Stimulated activated CD4-positive, alpha-beta T cell treated with anti-CD3 and anti-CD28 coated beads, Interleukin-12 subunit alpha, Interleukin-12 subunit beta, amount 100 ng/mL, for 4 hours (primary cell): ENCODE results near the gene KRT16.
A peak's percentile ranks its signal among the peaks of the same experiment; 100 is the strongest.
"Not testable (repeated sequence)": the region's sequence is repeated elsewhere in the genome, so short reads cannot be mapped to it uniquely, and the experiment has no call there.

Experiments
- DNase-seq: peaks from one replicate; pipeline ENCODE4 v3.0.0-alpha.2; 2020

The KRT16 gene

DNA sequence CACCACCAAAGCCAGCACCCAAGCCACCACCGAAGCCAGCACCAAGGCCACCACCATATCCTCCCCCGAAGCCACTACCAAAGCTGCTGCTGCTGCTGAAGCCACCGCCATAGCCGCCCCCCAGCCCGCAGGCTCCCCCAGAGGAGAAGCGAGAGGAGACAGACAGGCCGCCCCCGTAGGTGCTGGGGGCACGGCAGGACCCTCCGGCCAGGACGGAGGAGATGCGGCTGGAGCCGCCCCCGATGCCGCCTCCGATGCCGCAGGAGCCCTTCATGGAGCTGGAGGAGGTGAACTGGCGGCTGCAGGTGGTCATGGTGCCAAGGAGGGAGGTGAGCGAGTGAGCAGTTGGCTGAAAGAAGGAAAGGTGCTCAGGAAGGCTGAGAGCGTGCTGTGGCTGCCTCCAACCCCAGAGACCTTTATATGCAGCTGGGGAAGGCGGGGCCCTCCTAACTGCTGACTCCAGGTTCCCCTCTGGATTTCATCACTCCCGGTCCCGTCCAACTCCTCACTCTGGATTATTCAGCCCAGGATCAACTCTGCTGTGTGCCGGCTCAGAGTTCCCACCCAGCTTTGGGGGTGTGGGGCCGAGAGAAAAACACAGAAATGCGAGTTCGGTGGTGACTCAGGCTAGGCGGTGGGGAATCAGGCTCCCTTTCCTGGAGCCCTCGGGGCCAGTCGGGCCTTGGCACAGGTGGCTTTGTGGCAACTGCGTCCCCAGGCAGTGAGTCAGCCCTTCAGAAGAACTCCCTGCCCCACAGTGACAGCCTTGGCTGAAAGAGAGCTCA lies at the start of gene KRT16:
Gene KRT16 (minus strand): TSS at position 392 of the 785 bp plus-strand sequence. CDS start 79 bp downstream, at position 313.
- DNase-seq = not testable (repeated sequence)

- no peak for DNase-seq
Observed at GRCh38 chr17:41660221-41660711, 47.7 kb upstream of the KRT16 start.

GRCh38 chr17:41659427-41660212 lies 47.1 kb upstream of the KRT16 start:
- DNase-seq = no peak

DNA sequence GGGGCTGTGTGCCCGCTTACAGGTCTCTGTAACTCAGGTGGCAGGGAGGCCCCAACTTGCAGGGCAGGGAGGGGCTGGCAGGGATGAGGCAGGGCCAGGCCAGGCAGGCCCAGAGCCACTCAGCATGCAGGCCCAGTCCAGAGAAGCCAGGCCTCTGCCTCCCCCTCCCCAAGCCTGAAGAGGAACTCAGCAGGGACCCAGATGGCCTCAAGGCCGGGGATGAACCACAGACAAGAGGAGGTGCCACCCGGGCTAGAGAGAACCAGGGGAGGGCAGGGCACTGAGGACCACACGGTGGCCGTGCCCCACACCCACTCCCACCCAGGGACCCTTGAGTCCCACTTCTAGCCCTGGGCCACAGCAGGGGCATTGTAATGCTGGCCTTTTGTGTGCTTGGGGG lies 46.3 kb upstream of the KRT16 start:
- no peak for DNase-seq

DNA sequence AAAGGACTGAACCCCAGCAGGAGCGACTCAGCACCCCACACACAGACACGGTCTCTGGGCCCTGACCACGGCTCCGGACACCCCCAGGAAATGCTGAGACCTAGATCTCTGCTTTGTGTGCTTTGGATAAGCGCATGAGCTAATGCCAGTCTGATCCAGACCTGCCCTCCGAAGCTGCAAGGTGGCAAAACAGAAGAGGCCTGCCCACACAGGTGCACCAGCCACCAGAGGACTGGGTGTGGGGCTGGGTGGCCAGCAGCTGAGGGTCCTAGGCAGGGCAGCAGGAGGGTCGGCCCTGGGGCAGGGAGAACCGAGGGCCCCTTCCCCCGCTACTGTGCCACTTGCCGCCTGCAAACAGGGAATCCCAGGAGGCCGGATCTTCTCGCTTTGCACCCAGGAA lies 45.4 kb upstream of the KRT16 start:
- DNase-seq = no peak

DNA sequence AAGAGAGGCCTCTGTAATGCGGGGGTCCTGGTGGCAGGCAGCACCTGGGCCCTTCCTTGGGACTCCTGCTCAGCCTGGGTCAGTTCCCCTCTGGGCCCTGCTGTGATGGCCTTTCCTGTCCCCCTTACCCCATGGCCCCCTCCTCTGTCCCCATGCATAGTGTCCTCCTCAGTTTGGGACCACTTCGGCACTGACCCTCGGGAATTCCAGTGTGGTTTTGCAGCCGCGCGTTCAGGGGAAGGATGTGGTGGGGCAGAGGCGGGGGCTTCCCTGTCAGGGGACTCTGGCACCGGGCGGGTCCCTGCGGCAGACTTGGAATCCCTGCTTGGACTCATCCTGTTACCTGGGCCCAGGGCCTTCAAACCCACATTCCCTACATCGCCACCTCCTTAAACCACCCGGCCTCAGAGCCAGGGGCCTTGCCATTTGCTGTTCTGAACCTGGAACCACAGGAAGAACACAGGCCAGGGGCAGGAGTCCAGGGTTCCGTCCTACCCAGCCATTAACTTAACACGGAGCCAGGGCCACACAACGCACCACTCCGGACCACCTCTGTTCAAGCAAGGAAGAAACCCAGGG lies 44.7 kb upstream of the KRT16 start:
- DNase-seq = no peak

GRCh38 chr17:41656249-41657023 lies 43.9 kb upstream of the KRT16 start:
- DNase-seq = no peak

DNA sequence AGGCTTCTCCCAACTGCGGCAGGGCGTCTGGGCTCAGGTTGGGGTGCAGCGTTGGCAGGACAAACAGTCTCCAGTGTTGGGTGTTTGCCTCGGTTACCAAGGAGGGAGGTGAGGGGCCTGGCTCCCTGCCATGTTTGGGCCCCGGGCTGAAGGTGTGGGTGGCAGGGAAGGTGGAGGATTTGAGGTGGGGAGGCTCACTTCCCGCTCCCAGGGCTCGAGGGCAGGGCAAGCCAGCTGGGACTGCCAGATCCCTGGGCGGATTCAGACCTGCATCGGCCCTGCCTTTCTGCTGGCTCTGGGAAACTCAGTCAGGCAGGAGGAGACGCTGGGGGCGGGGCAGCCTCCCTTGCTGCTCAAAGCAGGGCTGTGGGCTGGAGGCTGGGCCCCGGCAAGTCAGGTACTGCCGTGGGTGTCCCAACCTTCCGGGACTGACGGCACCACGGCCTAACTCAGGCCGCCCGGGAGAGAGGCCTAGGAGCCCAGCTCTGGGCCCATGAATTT lies 43.1 kb upstream of the KRT16 start:
- no peak for DNase-seq

DNA sequence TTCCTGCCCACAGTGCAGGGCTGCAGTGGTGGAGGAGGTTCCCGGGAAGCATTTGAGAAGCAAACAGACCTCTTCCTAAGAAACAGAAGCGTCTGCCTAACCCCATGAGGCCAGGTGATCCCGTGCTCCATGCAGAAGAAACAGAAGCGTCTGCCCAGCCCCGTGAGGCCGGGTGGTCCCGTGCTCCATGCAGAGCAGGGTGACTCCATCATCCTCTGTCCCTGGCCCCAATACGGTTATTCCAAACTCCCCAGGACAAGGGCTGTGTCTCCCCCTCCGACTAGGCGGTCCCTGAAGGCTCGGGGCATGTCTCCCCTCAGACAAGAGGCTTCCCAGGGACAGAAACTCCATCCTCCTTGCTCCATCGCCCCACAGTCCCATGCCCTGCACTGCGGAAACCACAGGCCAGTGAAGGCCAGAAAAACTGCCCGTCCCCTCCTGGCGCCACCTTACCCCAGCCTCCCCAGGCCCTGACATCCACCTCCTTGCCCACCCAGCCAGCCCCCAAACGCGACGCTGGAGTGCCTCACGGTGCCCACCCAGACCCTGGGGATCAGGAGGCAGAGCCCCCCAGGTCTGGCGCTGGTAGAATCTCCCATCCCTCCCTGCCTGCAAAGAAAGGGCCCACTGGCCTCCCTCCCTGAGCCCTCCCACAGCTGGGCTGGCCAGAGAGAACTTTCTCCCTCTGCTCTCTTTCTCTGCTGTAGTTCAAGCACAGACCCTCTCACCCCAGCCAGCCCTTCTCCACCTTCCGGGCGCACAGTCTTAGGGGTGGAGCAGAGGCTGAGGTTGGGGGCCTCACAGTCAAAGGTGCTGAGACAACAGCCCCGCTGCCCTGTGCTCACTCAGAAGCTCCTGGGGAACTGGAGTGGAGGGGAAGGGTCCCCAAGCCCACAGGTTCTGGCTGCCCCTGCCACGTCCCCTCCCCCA lies 42.4 kb upstream of the KRT16 start:
- no peak for DNase-seq

- no peak for DNase-seq
Observed at GRCh38 chr17:41653892-41654677, 41.5 kb upstream of the KRT16 start.

- no peak for DNase-seq
Observed at GRCh38 chr17:41653421-41653820, 40.9 kb upstream of the KRT16 start.

GRCh38 chr17:41652461-41652970 lies 39.9 kb upstream of the KRT16 start:
- DNase-seq = no peak

DNA sequence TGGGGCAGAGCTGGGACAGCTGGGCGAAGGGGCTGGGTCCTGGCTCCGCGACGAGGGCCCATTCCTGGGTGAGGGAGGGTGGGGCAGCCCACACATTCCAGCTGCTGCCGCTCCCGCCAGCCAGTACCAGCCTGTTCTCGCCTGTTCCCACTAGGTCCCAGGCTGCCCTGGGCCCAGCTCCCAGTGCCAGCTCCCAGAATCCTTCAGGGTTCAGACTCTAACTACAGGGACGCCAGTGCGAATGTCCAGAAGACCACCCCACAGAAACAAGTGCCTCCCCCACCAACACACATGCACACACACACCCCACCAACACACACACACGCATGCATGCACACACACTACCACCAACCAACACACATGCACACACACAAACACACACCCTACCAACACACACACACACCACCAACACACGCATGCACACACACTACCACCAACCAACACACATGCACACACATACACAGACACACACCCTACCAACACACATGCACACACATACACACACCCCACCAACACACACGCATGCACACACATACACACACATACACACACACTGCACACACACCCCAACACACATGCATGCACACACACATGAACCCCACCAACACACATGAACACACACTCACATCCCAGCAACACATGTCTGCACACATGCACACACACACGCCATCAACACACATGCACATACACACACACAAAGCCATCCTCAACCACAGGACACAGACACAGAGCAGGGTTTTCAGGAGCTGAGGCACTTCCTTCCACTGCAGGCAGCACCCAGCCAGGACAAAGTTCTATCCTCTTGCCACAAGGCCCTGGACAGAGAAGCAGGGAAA lies 39.3 kb upstream of the KRT16 start:
- no peak for DNase-seq

DNA sequence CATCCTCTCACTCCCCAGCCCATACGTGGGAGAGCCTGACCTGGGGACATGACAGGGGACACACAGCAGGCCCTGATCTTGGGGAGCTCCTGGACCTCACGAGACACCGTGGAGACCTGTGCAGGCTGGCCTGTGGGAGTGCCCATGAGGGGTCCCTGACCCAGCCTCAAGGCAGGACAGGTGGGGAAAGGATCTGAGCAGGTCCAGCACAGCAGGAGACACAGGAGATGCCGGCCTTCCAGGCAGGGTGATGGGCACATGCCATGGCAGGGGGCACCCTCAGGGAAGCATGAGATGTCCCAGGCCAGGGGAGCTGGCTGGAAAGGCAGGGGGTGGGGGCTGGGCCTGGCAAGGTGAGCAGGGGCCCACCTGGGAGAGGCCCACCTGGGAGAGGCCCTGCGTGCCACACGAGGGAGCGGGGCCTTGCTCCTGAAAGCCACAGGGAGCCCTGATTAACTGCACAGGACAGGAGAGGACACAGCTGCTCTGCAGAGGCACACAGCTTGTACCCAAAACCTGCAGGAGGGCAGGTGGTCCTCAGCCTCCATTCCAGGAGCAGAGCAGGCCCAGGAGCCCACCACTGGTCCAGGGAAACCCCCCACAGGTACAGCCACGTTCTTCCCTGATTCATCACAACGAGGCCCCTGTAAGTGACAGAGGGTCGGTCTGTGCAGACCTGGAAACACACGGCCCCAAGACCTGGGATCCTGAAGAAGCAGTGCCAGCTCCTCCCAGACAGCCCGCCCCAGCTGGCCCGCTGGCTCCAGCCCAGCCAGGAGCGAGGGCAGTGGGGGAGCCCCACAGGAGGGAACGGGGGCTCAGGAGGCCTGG lies 38.4 kb upstream of the KRT16 start:
- no peak for DNase-seq

GRCh38 chr17:41649923-41650519 lies 37.5 kb upstream of the KRT16 start:
- no peak for DNase-seq

GRCh38 chr17:41648411-41649195 lies 36.0 kb upstream of the KRT16 start:
- peak; percentile 88 for DNase-seq

DNA sequence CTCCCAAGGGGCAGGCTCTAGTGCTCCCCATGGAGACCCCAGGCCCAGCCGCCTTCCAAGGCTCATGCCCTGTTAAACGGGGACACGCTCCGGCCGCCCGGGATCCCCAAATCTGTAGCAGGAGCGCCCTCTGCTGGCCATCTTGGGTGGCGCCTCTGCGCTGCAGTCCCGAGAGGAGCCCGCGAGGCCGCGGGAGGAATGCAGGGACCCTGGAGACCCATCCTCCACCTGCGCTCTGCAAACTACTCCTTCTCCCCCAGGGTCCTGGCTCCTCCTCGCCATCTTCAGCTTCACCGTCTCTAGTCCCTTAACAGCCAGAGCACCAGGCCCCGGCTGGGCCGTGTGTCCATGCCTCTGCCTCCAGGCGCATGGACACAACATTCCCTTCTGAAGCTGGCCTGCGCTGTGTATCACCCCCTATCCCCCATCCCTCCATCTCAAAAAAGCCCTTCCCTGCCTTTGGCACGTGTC lies 35.4 kb upstream of the KRT16 start:
- peak; percentile 92 for DNase-seq
